Glomerular endothelial cell (primary cell): ENCODE results near the gene GDF11. TPM values are rescaled to one million over a fixed set of nuclear protein-coding genes. Genes with fewer than 3 reads are reported as not detected.

Source experiments
- DNase-seq: peaks from one replicate; pipeline ENCODE4 v3.0.0-alpha.2; 2011; ENCODE audit warnings: low read depth, low spot score; ENCODE audit errors: extremely low read depth
- total RNA-seq: library from RNA; depleted of rRNA; stranded (reverse); fragments of >200 nt; gene quantifications from 2 replicates; pipeline ENCODE4 v1.2.3, GENCODE V29; 2015

GDF11 gene
- total RNA-seq, 1 donor from 2014 or later, result 12.5 TPM

GRCh38 chr12:55777856-55778255 lies 34.9 kb downstream of the GDF11 start:
- no peak for DNase-seq

DNA sequence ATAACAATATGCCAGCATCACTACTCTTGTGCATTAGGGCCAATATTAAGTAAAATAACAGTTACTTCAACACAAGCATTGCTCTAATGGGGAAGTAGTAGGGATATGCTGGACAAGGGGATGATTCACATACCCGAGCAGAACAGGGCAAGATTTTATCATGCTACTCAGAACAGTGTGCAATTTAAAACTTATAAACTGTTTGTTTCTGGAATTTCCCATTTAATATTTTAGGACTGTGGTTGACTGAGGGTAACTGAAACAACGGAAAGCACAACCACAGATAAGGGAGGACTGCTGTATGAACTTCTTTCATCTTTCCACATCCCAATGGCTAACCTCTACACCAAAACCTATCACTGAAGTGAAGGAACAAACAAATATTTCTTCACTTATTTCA lies 37.8 kb downstream of the GDF11 start:
- DNase-seq, result no peak

DNA sequence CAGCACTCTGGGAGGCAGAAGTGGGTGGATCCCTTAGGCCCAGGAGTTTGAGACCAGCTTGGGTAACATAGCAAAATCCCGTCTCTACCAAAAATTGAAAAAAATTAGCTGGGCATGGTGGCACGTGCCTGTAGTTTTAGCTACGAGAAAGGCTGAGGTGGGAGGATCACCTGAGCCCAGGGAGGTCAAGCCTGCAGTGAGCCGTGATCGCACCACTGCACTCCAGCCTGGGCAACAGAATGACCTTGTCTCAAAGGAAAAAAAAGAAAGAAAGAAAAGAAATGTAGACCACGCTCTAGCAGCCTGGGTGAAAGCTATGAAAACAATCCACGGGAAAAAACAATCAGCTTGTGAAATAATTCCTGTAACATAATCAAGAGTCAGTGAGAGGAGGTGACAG lies 45.6 kb downstream of the GDF11 start:
- no peak for DNase-seq

GRCh38 chr12:55789171-55789570 lies 46.2 kb downstream of the GDF11 start:
- DNase-seq, result no peak

GRCh38 chr12:55789893-55790292 lies 47.0 kb downstream of the GDF11 start:
- DNase-seq, result no peak

DNA sequence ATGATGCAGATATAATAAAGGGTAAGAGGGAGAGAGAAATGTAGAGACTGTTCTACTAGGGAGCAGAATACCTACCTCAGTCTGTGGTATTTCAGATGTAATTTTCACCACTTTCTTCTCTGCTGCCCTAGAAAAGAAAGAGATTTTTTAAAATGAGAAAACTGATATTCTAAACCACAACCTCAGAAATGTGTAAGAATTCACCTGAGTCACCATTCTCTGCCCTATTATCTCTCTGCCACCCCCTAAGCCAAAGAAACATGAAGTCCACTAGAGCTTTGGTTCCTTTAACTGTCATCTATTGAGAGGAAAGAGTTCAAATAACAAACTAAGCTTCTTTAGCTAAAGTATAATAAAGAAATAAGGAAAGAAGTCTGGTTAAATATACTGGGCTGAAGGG lies 53.0 kb downstream of the GDF11 start:
- no peak for DNase-seq

GRCh38 chr12:55797068-55797467 lies 54.1 kb downstream of the GDF11 start:
- DNase-seq, result no peak

GRCh38 chr12:55797550-55797949 lies 54.6 kb downstream of the GDF11 start:
- no peak for DNase-seq

Other genes starting within 250 kb of the GDF11 start
- not detected in 2 replicates for gene OR6C4, start 193.5 kb upstream of the GDF11 start, total RNA-seq
- gene OR2AP1, start 170.7 kb upstream of the GDF11 start, total RNA-seq, result not detected in 2 replicates
- gene OR10P1, start 106.2 kb upstream of the GDF11 start, total RNA-seq, result not detected in 2 replicates
- gene ITGA7, start 35.2 kb upstream of the GDF11 start, total RNA-seq, result 0.18 and 0.82 TPM in 2 replicates
- 112 and 126 TPM in 2 replicates for gene BLOC1S1, start 27.1 kb upstream of the GDF11 start, total RNA-seq
- gene RDH5, start 22.7 kb upstream of the GDF11 start, total RNA-seq, result 1.0 and 2.6 TPM in 2 replicates
- 1,119 and 1,154 TPM in 2 replicates for gene CD63, start 14.1 kb upstream of the GDF11 start, total RNA-seq
- 94.4 and 103 TPM in 2 replicates for gene SARNP, start 74.6 kb downstream of the GDF11 start, total RNA-seq
- gene ORMDL2, start 74.9 kb downstream of the GDF11 start, total RNA-seq, result 22.9 and 31.3 TPM in 2 replicates
- gene DNAJC14, start 86.5 kb downstream of the GDF11 start, total RNA-seq, result 25.1 and 43.9 TPM in 2 replicates
- gene MMP19, start 99.8 kb downstream of the GDF11 start, total RNA-seq, result 0.99 and 5.6 TPM in 2 replicates
- gene PYM1, start 184.8 kb downstream of the GDF11 start, total RNA-seq, result 31.8 and 35.8 TPM in 2 replicates
- 49.8 and 53.7 TPM in 2 replicates for gene DGKA, start 188.0 kb downstream of the GDF11 start, total RNA-seq
- gene PMEL, start 222.9 kb downstream of the GDF11 start, total RNA-seq, result 0.58 and 1.1 TPM in 2 replicates
- gene CDK2, start 223.7 kb downstream of the GDF11 start, total RNA-seq, result 20.2 and 28.4 TPM in 2 replicates
- 76.2 and 88.7 TPM in 2 replicates for gene RAB5B, start 231.0 kb downstream of the GDF11 start, total RNA-seq